HG03378 (cell line): ENCODE results near the gene ZACN.

Source experiments
- ATAC-seq: cut with Tn5 transposase; IDR thresholded peaks from one replicate; pipeline ENCODE4 v1.9.1; 2021; ENCODE audit warnings: mild to moderate bottlenecking, moderate library complexity; ENCODE audit not compliant: unreplicated experiment

Gene ZACN

GRCh38 chr17:76125922-76126321 is 46.9 kb downstream of the ZACN start:
- ATAC-seq: no peak

- no peak for ATAC-seq
These were observed 51.5 kb downstream of the ZACN start for GRCh38 chr17:76130473-76130872.

GRCh38 chr17:76131051-76131691 is 52.2 kb downstream of the ZACN start:
- no peak for ATAC-seq

- ATAC-seq: no peak
These were observed 53.0 kb downstream of the ZACN start for GRCh38 chr17:76131692-76132573.
